ENCODE results near the gene MTHFD1L. TPM values are rescaled to one million over a fixed set of nuclear protein-coding genes. Genes with fewer than 3 reads are reported as not detected.

Gene MTHFD1L
- total RNA-seq, 1 experiment from 2014 or later = 47.8 TPM

- peaks cover 26% of the 10 kb centered on the region for H3K36me3 Mint-ChIP-seq (ENCODE audit: insufficient read depth, unreplicated experiment)
- H3K9me3 Mint-ChIP-seq (ENCODE audit: low read depth, unreplicated experiment) = no peaks in the 10 kb centered on the region
- H3K27me3 Mint-ChIP-seq (ENCODE audit: unreplicated experiment) = no peaks in the 10 kb centered on the region
- DNase-seq = no peak
- no peak overlapping the region for H3K27ac Mint-ChIP-seq (ENCODE audit: unreplicated experiment)
- H3K4me3 Mint-ChIP-seq (ENCODE audit: low read depth, unreplicated experiment) = no peak overlapping the region
- intact Hi-C loops (cut with micrococcal nuclease; ENCODE audit: unreplicated experiment) = no loop called here
- no TSS peak for BruUV-seq (replicated peaks)
- H3K4me1 Mint-ChIP-seq (ENCODE audit: low read depth, unreplicated experiment) = peaks cover 16% of the 10 kb centered on the region
- CTCF ChIA-PET = no interaction called here
- TF ChIP-seq CTCF (IDR thresholded peaks at IDR 0.05; ENCODE audit: unreplicated experiment) = no peak
Observed at GRCh38 chr6:151096255-151096612, 230.7 kb downstream of the MTHFD1L start.

GRCh38 chr6:151096691-151097606 lies 231.4 kb downstream of the MTHFD1L start:
- H3K4me3 Mint-ChIP-seq (ENCODE audit: low read depth, unreplicated experiment) = no peak overlapping the region
- no peaks in the 10 kb centered on the region for H3K9me3 Mint-ChIP-seq (ENCODE audit: low read depth, unreplicated experiment)
- H3K27ac Mint-ChIP-seq (ENCODE audit: unreplicated experiment) = no peak overlapping the region
- intact Hi-C loops (cut with micrococcal nuclease; ENCODE audit: unreplicated experiment) = no loop called here
- no peaks in the 10 kb centered on the region for H3K27me3 Mint-ChIP-seq (ENCODE audit: unreplicated experiment)
- TF ChIP-seq CTCF (IDR thresholded peaks at IDR 0.05; ENCODE audit: unreplicated experiment) = no peak
- no peak for DNase-seq
- no TSS peak for BruUV-seq (replicated peaks)
- peaks cover 9% of the 10 kb centered on the region for H3K4me1 Mint-ChIP-seq (ENCODE audit: low read depth, unreplicated experiment)
- CTCF ChIA-PET = no interaction called here
- H3K36me3 Mint-ChIP-seq (ENCODE audit: insufficient read depth, unreplicated experiment) = peaks cover 26% of the 10 kb centered on the region

- Mint-ChIP-seq H3K27ac (ENCODE audit: unreplicated experiment) (no peak overlapping the region), H3K9me3 (ENCODE audit: low read depth, unreplicated experiment) (no peaks in the 10 kb centered on the region), H3K4me3 (ENCODE audit: low read depth, unreplicated experiment) (no peak overlapping the region), H3K4me1 (ENCODE audit: low read depth, unreplicated experiment) (no peaks in the 10 kb centered on the region), H3K27me3 (ENCODE audit: unreplicated experiment) (no peaks in the 10 kb centered on the region), H3K36me3 (ENCODE audit: insufficient read depth, unreplicated experiment) (peaks cover 17% of the 10 kb centered on the region)
- CTCF ChIA-PET = interaction anchor here (0.6 kb wide), 1 partner anchor 207 kb away, joined by 10 read pairs; no protein-coding TSS in a partner anchor
- no TSS peak for BruUV-seq (replicated peaks)
- no peak for TF ChIP-seq CTCF (IDR thresholded peaks at IDR 0.05; ENCODE audit: unreplicated experiment)
- intact Hi-C loops (cut with micrococcal nuclease; ENCODE audit: unreplicated experiment) = no loop called here
- DNase-seq = no peak
Observed at GRCh38 chr6:151098166-151098565, 232.7 kb downstream of the MTHFD1L start.

- intact Hi-C loops (cut with micrococcal nuclease; ENCODE audit: unreplicated experiment) = no loop called here
- Mint-ChIP-seq H3K36me3 (ENCODE audit: insufficient read depth, unreplicated experiment) (peaks cover 5% of the 10 kb centered on the region), H3K27me3 (ENCODE audit: unreplicated experiment) (no peaks in the 10 kb centered on the region), H3K27ac (ENCODE audit: unreplicated experiment) (no peak overlapping the region), H3K4me1 (ENCODE audit: low read depth, unreplicated experiment) (no peaks in the 10 kb centered on the region), H3K4me3 (ENCODE audit: low read depth, unreplicated experiment) (no peak overlapping the region), H3K9me3 (ENCODE audit: low read depth, unreplicated experiment) (no peaks in the 10 kb centered on the region)
- CTCF ChIA-PET = no interaction called here
- TF ChIP-seq CTCF (IDR thresholded peaks at IDR 0.05; ENCODE audit: unreplicated experiment) = no peak
- no peak for DNase-seq
- BruUV-seq (replicated peaks) = no TSS peak
Observed at GRCh38 chr6:151100326-151100725, 234.8 kb downstream of the MTHFD1L start.

Data from Calu3 (cell line).